AG09319 (cell line): Measurements from ENCODE around the gene TLL1.

ENCODE experiments used
- DNase-seq: peaks from one replicate; pipeline ENCODE4 v3.0.0-alpha.2; 2010; ENCODE audit warnings: low read depth; ENCODE audit errors: extremely low read depth
- CTCF ChIP-seq: IDR thresholded peaks from 2 replicates; pipeline ENCODE4 v1.5.1; 2011; ENCODE audit warnings: low read depth, mild to moderate bottlenecking, inconsistent platforms, low read length, moderate library complexity

Gene TLL1

GRCh38 chr4:165867961-165868360, 5.1 kb upstream of the TLL1 start:
- no peak for DNase-seq
- no peak for TF ChIP-seq CTCF

- DNase-seq, result no peak
- TF ChIP-seq CTCF, result no peak
These were observed 448 bp downstream of the TLL1 start for GRCh38 chr4:165873298-165874071.

GRCh38 chr4:165874072-165874790, 1.2 kb downstream of the TLL1 start:
- TF ChIP-seq CTCF, result no peak
- DNase-seq, result no peak

GRCh38 chr4:165874791-165875371, 1.8 kb downstream of the TLL1 start:
- no peak for TF ChIP-seq CTCF
- no peak for DNase-seq

GRCh38 chr4:165875446-165875845, 2.4 kb downstream of the TLL1 start:
- no peak for TF ChIP-seq CTCF
- DNase-seq, result no peak

- DNase-seq, result no peak
- no peak for TF ChIP-seq CTCF
These were observed 4.2 kb downstream of the TLL1 start for GRCh38 chr4:165877286-165877685.

- TF ChIP-seq CTCF, result no peak
- no peak for DNase-seq
These were observed 6.6 kb downstream of the TLL1 start for GRCh38 chr4:165879641-165880040.
